HG03045 (cell line): Measurements from ENCODE around the gene ITPRID1.

Source experiments
- ATAC-seq: cut with Tn5 transposase; IDR thresholded peaks from one replicate; pipeline ENCODE4 v1.9.1; 2021; ENCODE audit warnings: mild to moderate bottlenecking, moderate library complexity; ENCODE audit not compliant: unreplicated experiment

Gene ITPRID1

GRCh38 chr7:31692871-31693270, 179.0 kb downstream of the ITPRID1 start:
- ATAC-seq = no peak

GRCh38 chr7:31695859-31696614, 182.1 kb downstream of the ITPRID1 start:
- no peak for ATAC-seq

GRCh38 chr7:31699050-31699449, 185.2 kb downstream of the ITPRID1 start:
- no peak for ATAC-seq

- ATAC-seq = no peak
Observed at GRCh38 chr7:31702354-31702753, 188.5 kb downstream of the ITPRID1 start.

GRCh38 chr7:31705377-31705776, 191.5 kb downstream of the ITPRID1 start:
- no peak for ATAC-seq

GRCh38 chr7:31707089-31707488, 193.2 kb downstream of the ITPRID1 start:
- no peak for ATAC-seq
